Measurements from ENCODE around the gene FOXN3. TPM values are rescaled to one million over a fixed set of nuclear protein-coding genes. Genes with fewer than 3 reads are reported as not detected.

Gene FOXN3
- polyA plus RNA-seq, 1 of the 3 experiments (the other 2 are of a cell fraction) = 9.8 TPM

DNA sequence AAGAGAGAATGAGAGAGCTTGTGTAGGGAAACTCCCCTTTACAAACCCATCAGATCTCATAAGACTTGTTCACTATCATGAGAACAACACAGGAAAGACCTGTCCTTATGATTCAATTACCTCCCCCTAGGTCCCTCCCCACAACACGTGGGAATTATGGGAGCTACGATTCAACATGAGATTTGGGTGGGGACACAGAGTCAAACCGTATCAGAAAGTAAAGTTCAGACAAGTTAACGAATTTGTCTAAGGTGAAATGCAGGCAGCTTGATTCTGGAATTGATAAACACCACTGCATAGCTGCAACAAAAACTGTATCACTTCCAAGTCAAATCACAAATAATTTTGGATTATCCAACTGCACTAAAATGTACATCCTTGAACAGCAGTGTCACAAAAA is 47.4 kb downstream of the FOXN3 start:
- H4K20me1 ChIP-seq (ENCODE audit: insufficient read depth) = no peaks in the 10 kb centered on the region; the same call in 1 of the 2 replicates
- WGBS (ENCODE audit: low lambda C conversion rate) = 91% methylated on average over 4 of the region's 4 CpGs
- no peaks in the 10 kb centered on the region for H3K9me2 ChIP-seq
- no peak overlapping the region for H3K27ac ChIP-seq (ENCODE audit: low read depth in 2 of 2, low read length in 1 of 2)
- TF ChIP-seq, protein P1, sequence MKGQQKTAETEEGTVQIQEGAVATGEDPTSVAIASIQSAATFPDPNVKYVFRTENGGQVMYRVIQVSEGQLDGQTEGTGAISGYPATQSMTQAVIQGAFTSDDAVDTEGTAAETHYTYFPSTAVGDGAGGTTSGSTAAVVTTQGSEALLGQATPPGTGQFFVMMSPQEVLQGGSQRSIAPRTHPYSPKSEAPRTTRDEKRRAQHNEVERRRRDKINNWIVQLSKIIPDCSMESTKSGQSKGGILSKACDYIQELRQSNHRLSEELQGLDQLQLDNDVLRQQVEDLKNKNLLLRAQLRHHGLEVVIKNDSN (IDR thresholded peaks at IDR 0.05; ENCODE audit: borderline replicate concordance, low read depth) = no peak
- TF ChIP-seq SMC3 (IDR thresholded peaks at IDR 0.05; ENCODE audit: low read depth, low read length) = no peak
- no peak for TF ChIP-seq MXI1 (IDR thresholded peaks at IDR 0.05; ENCODE audit: low read depth, low read length)
- no peak for TF ChIP-seq RAD21 (IDR thresholded peaks at IDR 0.05; ENCODE audit: low read length)
- TF ChIP-seq, protein P2, sequence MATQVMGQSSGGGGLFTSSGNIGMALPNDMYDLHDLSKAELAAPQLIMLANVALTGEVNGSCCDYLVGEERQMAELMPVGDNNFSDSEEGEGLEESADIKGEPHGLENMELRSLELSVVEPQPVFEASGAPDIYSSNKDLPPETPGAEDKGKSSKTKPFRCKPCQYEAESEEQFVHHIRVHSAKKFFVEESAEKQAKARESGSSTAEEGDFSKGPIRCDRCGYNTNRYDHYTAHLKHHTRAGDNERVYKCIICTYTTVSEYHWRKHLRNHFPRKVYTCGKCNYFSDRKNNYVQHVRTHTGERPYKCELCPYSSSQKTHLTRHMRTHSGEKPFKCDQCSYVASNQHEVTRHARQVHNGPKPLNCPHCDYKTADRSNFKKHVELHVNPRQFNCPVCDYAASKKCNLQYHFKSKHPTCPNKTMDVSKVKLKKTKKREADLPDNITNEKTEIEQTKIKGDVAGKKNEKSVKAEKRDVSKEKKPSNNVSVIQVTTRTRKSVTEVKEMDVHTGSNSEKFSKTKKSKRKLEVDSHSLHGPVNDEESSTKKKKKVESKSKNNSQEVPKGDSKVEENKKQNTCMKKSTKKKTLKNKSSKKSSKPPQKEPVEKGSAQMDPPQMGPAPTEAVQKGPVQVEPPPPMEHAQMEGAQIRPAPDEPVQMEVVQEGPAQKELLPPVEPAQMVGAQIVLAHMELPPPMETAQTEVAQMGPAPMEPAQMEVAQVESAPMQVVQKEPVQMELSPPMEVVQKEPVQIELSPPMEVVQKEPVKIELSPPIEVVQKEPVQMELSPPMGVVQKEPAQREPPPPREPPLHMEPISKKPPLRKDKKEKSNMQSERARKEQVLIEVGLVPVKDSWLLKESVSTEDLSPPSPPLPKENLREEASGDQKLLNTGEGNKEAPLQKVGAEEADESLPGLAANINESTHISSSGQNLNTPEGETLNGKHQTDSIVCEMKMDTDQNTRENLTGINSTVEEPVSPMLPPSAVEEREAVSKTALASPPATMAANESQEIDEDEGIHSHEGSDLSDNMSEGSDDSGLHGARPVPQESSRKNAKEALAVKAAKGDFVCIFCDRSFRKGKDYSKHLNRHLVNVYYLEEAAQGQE (IDR thresholded peaks at IDR 0.05; ENCODE audit: low read depth, low read length) = no peak
- TF ChIP-seq YY1 (IDR thresholded peaks at IDR 0.05; ENCODE audit: low read depth) = no peak
- no peak for TF ChIP-seq RCOR1 (IDR thresholded peaks at IDR 0.05; ENCODE audit: low read length)
- no peak for TF ChIP-seq FOXJ3 (CRISPR knock-in tag; IDR thresholded peaks at IDR 0.05)
- TF ChIP-seq, protein P3, sequence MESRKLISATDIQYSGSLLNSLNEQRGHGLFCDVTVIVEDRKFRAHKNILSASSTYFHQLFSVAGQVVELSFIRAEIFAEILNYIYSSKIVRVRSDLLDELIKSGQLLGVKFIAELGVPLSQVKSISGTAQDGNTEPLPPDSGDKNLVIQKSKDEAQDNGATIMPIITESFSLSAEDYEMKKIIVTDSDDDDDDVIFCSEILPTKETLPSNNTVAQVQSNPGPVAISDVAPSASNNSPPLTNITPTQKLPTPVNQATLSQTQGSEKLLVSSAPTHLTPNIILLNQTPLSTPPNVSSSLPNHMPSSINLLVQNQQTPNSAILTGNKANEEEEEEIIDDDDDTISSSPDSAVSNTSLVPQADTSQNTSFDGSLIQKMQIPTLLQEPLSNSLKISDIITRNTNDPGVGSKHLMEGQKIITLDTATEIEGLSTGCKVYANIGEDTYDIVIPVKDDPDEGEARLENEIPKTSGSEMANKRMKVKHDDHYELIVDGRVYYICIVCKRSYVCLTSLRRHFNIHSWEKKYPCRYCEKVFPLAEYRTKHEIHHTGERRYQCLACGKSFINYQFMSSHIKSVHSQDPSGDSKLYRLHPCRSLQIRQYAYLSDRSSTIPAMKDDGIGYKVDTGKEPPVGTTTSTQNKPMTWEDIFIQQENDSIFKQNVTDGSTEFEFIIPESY (IDR thresholded peaks at IDR 0.05; ENCODE audit: borderline replicate concordance, low read depth) = no peak
- TF ChIP-seq, protein P4, sequence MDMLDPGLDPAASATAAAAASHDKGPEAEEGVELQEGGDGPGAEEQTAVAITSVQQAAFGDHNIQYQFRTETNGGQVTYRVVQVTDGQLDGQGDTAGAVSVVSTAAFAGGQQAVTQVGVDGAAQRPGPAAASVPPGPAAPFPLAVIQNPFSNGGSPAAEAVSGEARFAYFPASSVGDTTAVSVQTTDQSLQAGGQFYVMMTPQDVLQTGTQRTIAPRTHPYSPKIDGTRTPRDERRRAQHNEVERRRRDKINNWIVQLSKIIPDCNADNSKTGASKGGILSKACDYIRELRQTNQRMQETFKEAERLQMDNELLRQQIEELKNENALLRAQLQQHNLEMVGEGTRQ (IDR thresholded peaks at IDR 0.05; ENCODE audit: borderline replicate concordance, low read depth, low read length) = no peak
- TF ChIP-seq POLR2AphosphoS5 (IDR thresholded peaks at IDR 0.05; ENCODE audit: low read depth, low read length) = no peak
- TF ChIP-seq EP300 (IDR thresholded peaks at IDR 0.05; ENCODE audit: borderline replicate concordance in 1 of 2, low read depth in 1 of 2, low read length in 1 of 2) = no peak
- TF ChIP-seq JUND (IDR thresholded peaks at IDR 0.05) = no peak
- TF ChIP-seq RFX5 (IDR thresholded peaks at IDR 0.05; ENCODE audit: low read length) = no peak
- no peak for TF ChIP-seq TEAD4 (IDR thresholded peaks at IDR 0.05; ENCODE audit: borderline replicate concordance, insufficient read depth)
- no peak for TF ChIP-seq SIN3A (IDR thresholded peaks at IDR 0.05; ENCODE audit: borderline replicate concordance, low read depth, low read length)
- TF ChIP-seq, protein P5, sequence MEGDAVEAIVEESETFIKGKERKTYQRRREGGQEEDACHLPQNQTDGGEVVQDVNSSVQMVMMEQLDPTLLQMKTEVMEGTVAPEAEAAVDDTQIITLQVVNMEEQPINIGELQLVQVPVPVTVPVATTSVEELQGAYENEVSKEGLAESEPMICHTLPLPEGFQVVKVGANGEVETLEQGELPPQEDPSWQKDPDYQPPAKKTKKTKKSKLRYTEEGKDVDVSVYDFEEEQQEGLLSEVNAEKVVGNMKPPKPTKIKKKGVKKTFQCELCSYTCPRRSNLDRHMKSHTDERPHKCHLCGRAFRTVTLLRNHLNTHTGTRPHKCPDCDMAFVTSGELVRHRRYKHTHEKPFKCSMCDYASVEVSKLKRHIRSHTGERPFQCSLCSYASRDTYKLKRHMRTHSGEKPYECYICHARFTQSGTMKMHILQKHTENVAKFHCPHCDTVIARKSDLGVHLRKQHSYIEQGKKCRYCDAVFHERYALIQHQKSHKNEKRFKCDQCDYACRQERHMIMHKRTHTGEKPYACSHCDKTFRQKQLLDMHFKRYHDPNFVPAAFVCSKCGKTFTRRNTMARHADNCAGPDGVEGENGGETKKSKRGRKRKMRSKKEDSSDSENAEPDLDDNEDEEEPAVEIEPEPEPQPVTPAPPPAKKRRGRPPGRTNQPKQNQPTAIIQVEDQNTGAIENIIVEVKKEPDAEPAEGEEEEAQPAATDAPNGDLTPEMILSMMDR (IDR thresholded peaks at IDR 0.05) = no peak
- DNase-seq = no peak
- no peaks in the 10 kb centered on the region for H3F3A ChIP-seq (replicated peaks; ENCODE audit: insufficient read depth)
- no peaks in the 10 kb centered on the region for H3K27me3 ChIP-seq (ENCODE audit: insufficient read depth)
- H3K9me3 ChIP-seq = no peaks in the 10 kb centered on the region
- CTCF ChIA-PET = interaction anchor here (0.6 to 2.3 kb wide), 5 partner anchors 11 to 365 kb away, joined by 3 to 7 read pairs (median 3); no protein-coding TSS in a partner anchor
- H3K4me3 ChIP-seq (ENCODE audit: low read depth in 2 of 2, low read length in 1 of 2) = no peak overlapping the region
- H3K36me3 ChIP-seq (replicated peaks in 1 of 2; ENCODE audit: control insufficient read depth in 1 of 2, insufficient read depth in 2 of 2, low read length in 1 of 2) = peaks cover 1 to 4% of the 10 kb centered on the region in 2 experiments
- no peak overlapping the region for H3K9ac ChIP-seq
- POLR2A ChIA-PET = no interaction called here
- H3K4me1 ChIP-seq (ENCODE audit: control insufficient read depth in 1 of 2, insufficient read depth in 2 of 2, low read depth in 1 of 2, low read length in 1 of 2) = peaks cover 18 to 20% of the 10 kb centered on the region in 2 experiments; a peak in 2 of 4 replicates
- no peak overlapping the region for H3K4me2 ChIP-seq
- H2AFZ ChIP-seq (ENCODE audit: low read depth) = no peak overlapping the region
- peaks cover 13% of the 10 kb centered on the region for H3K79me2 ChIP-seq (ENCODE audit: insufficient read depth)

All from SK-N-SH (cell line).